Measurements from ENCODE around the gene HHAT. TPM values are rescaled to one million over a fixed set of nuclear protein-coding genes. Genes with fewer than 3 reads are reported as not detected.

The HHAT gene
- polyA plus RNA-seq, 2 of the 4 experiments (the other 2 are of a cell fraction): 3.8 to 4.5 TPM

DNA sequence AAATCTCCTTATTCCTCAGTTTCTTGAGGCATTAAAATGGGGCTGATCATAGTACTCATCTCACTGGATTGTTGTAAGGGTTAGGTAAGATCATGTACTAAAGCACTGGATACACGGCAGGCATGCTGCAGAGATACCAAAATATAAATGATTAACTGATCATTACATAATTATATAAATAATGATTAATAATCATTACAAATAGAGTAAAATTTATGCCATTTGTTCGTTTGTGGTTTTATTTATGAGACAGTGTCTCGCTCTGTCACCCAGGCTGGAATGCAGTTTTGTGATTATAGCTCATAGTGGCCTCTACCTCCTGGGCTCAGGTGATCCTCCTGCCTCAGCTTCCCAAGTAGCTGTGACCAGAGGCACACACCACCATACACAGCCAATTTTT lies 140.7 kb downstream of the HHAT start (continued):
- no peak for TF ChIP-seq HEYL (CRISPR knock-in tag; IDR thresholded peaks at IDR 0.05)

DNA sequence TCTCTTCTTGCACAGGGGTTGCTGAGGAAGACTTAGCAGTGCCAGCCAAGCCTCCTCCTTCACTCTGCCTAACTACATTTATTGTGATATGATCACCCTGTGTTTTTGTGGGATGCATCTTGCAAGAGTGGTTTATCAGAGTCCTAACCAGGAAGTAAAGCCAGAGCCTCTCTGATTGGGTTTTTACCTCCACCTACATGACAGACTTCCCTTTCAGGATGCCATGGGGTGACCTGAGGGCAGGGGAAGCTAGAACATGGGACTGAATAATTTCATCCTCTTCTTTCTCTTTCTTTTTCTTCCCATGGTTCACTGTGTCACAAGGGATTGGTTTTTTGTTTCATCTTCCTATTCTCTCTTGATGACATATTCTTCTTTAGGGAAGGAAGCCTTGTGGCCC lies 146.6 kb downstream of the HHAT start:
- DNase-seq (ENCODE audit: low read depth in 1 of 2, low spot score in 1 of 2) (no peak), ATAC-seq (no peak), FAIRE-seq (no peak)
- Histone ChIP-seq H3K27ac (no peak overlapping the region), H3K9me3 (no peaks in the 10 kb centered on the region), H3K4me2 (no peak overlapping the region), H3K4me3 (no peak overlapping the region), H3K4me1 (peaks cover 8% of the 10 kb centered on the region; the same call in 2 of the 3 replicates)
- TF ChIP-seq KDM5A (IDR thresholded peaks at IDR 0.05) (no peak), EHF (CRISPR knock-in tag; IDR thresholded peaks at IDR 0.05) (no peak), HOXA7 (CRISPR knock-in tag; IDR thresholded peaks at IDR 0.05) (no peak), GATA3 (IDR thresholded peaks at IDR 0.05; ENCODE audit: borderline replicate concordance) (no peak)
- TF ChIP-seq, protein P1, sequence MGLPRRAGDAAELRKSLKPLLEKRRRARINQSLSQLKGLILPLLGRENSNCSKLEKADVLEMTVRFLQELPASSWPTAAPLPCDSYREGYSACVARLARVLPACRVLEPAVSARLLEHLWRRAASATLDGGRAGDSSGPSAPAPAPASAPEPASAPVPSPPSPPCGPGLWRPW (IDR thresholded peaks at IDR 0.05): no peak
- CTCF ChIA-PET: no interaction called here
- POLR2A ChIA-PET: no interaction called here

DNA sequence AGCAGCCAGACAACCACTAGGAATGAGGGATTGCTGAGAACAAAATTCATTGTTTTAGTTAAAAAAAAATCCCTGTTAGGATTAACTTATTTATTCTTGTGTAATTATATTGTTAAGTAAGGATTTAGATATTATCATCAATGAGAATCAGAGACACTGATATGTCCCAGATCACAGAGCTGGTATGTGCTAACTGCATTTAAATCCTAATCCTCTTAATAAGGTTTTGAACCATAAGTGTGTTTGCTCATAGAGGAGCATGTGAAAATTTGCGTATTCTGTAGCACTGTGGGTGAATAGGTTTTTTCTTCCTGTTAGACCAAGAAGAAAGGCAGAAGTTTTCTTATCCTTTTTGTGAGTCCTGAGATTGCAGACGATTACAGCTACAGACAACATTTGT lies 147.1 kb downstream of the HHAT start:
- WGBS (ENCODE audit: missing lambda C conversion rate): 53% methylated on average over 2 of the region's 2 CpGs
- POLR2A ChIA-PET: no interaction called here
- no peak for FAIRE-seq

More for the DNA sequence above, 147.1 kb downstream of the HHAT start:
- no peak for TF ChIP-seq NFE2L2 (conservative IDR thresholded peaks at IDR 0.05; ENCODE audit: low read length)
- no peak for TF ChIP-seq CBX8 (IDR thresholded peaks at IDR 0.05)
- no peak for TF ChIP-seq NR3C1 (IDR thresholded peaks at IDR 0.05)
- TF ChIP-seq FOXS1 (CRISPR knock-in tag; IDR thresholded peaks at IDR 0.05): no peak
- TF ChIP-seq ZFP36 (IDR thresholded peaks at IDR 0.05; ENCODE audit: borderline replicate concordance, partially characterized antibody): no peak
- TF ChIP-seq BHLHE40 (IDR thresholded peaks at IDR 0.05; ENCODE audit: low read depth, low read length): no peak
- TF ChIP-seq, protein P2, sequence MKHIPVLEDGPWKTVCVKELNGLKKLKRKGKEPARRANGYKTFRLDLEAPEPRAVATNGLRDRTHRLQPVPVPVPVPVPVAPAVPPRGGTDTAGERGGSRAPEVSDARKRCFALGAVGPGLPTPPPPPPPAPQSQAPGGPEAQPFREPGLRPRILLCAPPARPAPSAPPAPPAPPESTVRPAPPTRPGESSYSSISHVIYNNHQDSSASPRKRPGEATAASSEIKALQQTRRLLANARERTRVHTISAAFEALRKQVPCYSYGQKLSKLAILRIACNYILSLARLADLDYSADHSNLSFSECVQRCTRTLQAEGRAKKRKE (CRISPR knock-in tag; IDR thresholded peaks at IDR 0.05; ENCODE audit: low read depth): no peak
- TF ChIP-seq HDAC2 (IDR thresholded peaks at IDR 0.05): no peak
- TF ChIP-seq, protein P3, sequence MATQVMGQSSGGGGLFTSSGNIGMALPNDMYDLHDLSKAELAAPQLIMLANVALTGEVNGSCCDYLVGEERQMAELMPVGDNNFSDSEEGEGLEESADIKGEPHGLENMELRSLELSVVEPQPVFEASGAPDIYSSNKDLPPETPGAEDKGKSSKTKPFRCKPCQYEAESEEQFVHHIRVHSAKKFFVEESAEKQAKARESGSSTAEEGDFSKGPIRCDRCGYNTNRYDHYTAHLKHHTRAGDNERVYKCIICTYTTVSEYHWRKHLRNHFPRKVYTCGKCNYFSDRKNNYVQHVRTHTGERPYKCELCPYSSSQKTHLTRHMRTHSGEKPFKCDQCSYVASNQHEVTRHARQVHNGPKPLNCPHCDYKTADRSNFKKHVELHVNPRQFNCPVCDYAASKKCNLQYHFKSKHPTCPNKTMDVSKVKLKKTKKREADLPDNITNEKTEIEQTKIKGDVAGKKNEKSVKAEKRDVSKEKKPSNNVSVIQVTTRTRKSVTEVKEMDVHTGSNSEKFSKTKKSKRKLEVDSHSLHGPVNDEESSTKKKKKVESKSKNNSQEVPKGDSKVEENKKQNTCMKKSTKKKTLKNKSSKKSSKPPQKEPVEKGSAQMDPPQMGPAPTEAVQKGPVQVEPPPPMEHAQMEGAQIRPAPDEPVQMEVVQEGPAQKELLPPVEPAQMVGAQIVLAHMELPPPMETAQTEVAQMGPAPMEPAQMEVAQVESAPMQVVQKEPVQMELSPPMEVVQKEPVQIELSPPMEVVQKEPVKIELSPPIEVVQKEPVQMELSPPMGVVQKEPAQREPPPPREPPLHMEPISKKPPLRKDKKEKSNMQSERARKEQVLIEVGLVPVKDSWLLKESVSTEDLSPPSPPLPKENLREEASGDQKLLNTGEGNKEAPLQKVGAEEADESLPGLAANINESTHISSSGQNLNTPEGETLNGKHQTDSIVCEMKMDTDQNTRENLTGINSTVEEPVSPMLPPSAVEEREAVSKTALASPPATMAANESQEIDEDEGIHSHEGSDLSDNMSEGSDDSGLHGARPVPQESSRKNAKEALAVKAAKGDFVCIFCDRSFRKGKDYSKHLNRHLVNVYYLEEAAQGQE (IDR thresholded peaks at IDR 0.05): no peak
- TF ChIP-seq TP53 (CRISPR knock-in tag; IDR thresholded peaks at IDR 0.05): no peak
- TF ChIP-seq GATA3 (IDR thresholded peaks at IDR 0.05; ENCODE audit: borderline replicate concordance): no peak
- TF ChIP-seq EHMT2 (IDR thresholded peaks at IDR 0.05; ENCODE audit: low read depth): no peak
- no peak for TF ChIP-seq NPAS2 (CRISPR knock-in tag; IDR thresholded peaks at IDR 0.05; ENCODE audit: borderline replicate concordance)
- no peak for TF ChIP-seq CHD2 (IDR thresholded peaks at IDR 0.05; ENCODE audit: low read length, partially characterized antibody)
- no peak for TF ChIP-seq FOSL2 (IDR thresholded peaks at IDR 0.05)
- TF ChIP-seq FOSL2 (CRISPR knock-in tag; IDR thresholded peaks at IDR 0.05): no peak
- no peak for TF ChIP-seq RNF2 (IDR thresholded peaks at IDR 0.05; ENCODE audit: borderline replicate concordance, low read depth)
- no peak for TF ChIP-seq POLR2A (IDR thresholded peaks at IDR 0.05; ENCODE audit: low read length)
- TF ChIP-seq SMC3 (IDR thresholded peaks at IDR 0.05): no peak
- TF ChIP-seq MAZ (IDR thresholded peaks at IDR 0.05; ENCODE audit: borderline replicate concordance, low read depth, low read length): no peak
- TF ChIP-seq, protein P4, sequence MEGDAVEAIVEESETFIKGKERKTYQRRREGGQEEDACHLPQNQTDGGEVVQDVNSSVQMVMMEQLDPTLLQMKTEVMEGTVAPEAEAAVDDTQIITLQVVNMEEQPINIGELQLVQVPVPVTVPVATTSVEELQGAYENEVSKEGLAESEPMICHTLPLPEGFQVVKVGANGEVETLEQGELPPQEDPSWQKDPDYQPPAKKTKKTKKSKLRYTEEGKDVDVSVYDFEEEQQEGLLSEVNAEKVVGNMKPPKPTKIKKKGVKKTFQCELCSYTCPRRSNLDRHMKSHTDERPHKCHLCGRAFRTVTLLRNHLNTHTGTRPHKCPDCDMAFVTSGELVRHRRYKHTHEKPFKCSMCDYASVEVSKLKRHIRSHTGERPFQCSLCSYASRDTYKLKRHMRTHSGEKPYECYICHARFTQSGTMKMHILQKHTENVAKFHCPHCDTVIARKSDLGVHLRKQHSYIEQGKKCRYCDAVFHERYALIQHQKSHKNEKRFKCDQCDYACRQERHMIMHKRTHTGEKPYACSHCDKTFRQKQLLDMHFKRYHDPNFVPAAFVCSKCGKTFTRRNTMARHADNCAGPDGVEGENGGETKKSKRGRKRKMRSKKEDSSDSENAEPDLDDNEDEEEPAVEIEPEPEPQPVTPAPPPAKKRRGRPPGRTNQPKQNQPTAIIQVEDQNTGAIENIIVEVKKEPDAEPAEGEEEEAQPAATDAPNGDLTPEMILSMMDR (IDR thresholded peaks at IDR 0.05): no peak
- Histone ChIP-seq H3K9me3 (no peaks in the 10 kb centered on the region), H3K4me2 (no peak overlapping the region), H3K4me1 (peaks cover 8% of the 10 kb centered on the region; the same call in 2 of the 3 replicates), H3K4me3 (no peak overlapping the region), H3K27ac (no peak overlapping the region)
- CTCF ChIA-PET: no interaction called here
- ATAC-seq: no peak
- DNase-seq (ENCODE audit: low read depth in 1 of 2, low spot score in 1 of 2): no peak
